Activated CD4-positive, alpha-beta T cell treated with anti-CD3 and anti-CD28 coated beads, Interleukin-2, Interleukin-6, amounts not matched to agents 100 ng/mL and 50 ng/mL, durations not matched to agents 16 hours and 8 hours (primary cell): ENCODE results near the gene MYO18B.
"Not testable (repeated sequence)": the region's sequence is repeated elsewhere in the genome, so short reads cannot be mapped to it uniquely, and the experiment has no call there.

Source experiments
- DNase-seq: peaks from one replicate; pipeline ENCODE4 v3.0.0-alpha.2; 2020

MYO18B gene

DNA sequence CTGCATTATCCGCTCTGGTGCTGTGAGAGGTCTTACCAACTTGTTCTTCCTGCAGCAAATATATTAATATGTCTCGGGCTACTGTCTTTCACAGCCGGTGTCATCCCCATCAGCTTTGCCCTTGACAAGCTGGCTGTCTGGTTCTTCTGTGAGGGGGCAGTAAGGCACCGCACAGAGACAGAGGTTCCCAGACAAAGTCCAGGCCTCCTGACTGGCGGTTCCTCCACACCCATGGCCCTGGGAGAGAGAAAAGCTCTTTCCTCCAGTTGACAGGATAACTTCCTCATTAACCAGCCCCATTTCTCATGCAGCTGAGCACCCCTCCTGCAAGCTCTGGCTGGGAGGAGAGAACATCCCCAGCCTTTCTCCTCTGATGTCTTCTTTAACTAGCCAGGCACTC lies 214.8 kb downstream of the MYO18B start:
- DNase-seq: no peak

DNA sequence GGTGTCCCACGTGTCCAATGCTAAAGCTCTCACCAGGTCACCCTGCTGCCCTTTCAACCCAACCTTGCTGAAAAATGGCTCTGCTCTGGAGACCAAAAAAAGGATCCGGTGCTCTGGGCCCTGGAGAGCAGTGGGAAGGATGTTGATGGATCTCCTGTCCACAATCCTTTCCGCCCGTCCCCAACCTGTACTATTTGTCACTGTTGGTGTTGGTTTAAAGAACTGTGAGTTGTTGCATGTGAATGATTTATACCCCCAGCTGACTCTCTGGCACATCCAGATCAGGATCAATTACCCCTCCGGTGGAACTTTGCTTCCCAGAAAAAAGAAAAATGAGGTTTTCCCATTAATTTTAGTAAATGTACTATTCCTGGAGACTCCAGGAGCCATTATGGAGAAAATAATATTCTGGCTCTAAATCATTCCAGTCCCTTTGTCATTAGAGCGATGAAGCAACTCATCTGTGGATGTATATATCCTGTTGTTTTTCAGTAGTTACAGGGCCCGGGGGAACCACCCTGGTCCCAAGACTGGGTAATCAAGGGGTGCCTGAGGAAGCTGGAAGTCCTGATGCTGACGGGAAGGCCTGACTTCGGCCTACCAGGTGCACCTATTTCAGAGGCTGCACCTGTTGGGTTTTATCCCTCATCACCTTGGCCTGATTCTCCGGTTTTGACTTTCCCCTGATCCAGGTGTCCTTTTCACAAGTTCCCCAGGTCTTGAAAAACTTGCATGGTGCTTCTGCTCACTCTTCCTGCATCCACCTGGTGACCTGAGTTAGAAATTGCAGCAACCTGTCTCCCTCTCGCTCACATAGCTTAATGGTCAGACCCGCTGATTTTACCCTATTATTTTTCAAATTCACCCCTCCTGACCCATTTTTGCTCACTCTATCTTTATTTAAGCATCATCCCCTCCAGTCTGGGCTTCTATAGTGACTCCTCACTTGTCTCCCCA lies 218.1 kb downstream of the MYO18B start:
- no peak for DNase-seq

DNA sequence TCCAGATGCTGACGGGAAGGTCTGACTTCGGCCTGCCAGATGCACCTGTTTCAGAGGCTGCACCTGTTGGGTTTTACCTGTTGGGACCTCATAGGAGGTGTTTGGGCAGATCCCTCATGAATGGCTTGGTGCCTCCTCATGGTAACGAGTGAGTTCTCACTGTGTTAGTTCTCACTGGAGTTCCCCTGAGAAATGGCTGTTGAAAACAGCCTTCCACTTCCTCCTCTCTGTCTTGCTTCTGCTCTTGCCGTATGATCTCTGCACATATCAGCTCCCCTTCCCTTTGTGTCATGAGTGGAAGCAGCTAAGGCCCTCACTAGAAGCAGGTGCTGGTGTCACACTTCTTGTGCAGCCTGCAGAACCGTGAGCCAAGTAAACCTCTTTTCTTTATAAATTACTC lies 219.7 kb downstream of the MYO18B start:
- no peak for DNase-seq

DNA sequence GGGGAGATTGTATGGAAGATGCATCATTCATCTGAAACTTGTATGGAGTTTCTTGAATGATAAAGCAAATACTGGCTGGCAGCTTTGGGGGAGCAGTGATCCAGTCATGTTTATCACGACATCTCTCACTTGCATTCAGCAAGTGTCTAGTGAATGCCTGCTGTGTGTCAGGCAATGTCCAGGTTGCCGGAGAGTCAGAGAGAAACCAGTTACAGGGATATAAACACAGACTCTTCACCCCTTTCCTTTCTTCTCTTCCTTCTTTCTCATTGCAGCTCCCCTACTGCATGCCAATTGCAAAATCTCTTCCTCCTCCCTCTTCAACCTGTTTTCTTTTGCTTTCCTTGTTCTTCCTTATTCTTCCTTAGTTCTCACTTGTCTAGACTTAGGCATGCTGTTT lies 220.7 kb downstream of the MYO18B start:
- DNase-seq: no peak

DNA sequence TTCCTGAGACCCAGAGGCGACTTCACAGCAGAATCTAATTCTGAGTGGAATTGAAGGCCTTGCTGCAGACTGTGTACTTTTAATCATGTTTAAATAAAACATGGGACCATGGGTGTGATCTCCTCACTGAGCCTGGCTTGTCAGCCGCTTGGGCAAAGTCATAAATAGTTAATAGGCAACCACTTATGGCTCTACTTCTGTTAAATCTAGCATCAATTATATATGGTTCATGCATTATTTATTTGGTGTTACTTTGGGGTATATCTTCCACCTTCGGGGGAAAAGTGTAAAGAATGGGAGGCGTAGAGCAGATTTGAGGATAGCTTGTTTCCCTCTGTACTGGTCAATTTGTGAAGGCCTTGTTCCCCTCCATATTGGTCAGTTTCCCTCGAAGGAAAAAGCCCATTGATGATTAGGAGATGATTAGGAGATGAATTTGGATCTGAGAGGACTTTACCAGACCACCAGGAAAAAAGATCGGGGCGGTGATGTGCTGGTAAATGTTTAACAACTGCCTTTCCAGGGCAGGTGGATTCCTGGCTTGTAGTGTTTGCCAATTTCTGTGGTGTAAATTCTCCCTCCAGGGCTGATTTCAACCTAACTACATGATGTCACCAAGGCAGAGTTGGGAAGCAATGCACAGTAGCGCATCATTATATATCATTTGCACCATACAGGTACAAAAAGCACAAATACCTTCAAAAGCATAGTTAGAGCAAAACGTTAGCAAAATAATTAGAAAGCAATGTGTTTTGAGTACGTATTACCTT lies 223.2 kb downstream of the MYO18B start:
- no peak for DNase-seq

DNA sequence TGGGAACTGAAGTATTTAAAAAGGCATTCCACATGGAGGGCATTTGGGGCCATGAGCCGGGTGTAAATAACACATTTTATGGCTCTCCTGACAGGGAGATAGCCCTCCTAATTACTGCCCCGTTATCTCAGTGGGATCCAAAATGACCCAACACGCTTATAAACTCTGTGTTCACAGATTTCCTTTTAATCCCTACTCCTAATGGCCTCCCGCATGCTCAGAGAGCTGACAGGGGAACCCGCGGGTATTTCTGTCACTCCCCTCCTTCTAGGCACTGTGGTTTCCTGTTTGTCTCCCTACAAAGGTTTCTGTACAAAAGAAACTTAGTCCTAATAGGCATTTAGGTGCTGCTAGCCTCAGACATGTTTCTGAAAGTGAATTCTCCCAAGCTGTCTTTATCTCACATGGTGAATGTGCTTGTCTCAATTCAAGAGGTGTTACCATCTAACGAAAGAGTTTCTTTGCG lies 224.5 kb downstream of the MYO18B start:
- no peak for DNase-seq

DNA sequence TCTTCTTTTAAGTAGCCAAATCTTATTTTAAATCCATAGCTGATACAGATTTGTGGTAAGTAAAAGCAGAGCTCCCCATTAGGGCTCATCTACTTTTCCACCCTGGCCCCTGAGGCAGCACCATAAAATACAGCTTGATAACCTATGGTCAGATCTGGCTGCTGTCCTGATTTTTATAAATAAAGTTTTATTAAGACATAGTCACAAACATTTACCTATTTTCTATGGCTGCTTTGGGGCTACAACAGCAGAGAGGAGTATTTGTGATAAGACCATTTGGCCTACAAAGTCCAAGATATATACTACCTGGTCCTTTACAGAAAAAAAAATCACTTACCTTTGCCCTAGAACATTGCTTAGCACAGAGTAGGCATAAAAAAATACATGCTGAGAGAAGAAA lies 227.3 kb downstream of the MYO18B start:
- no peak for DNase-seq

DNA sequence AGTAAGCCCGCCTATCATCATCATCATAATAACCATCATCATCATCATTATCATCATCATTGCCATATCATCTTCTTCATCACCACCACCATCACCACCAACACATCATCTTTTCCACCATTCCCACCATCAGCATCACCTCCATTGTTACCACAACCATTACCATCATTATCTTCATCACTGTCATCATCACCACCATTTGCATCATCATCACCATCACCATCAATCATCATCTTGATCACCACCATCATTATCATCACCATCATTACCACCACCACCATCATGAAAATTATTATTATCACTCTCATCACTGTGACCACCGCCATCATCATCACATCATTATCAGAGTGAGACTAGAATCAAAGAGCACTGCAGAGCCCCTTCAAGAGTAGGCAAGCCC lies 227.9 kb downstream of the MYO18B start:
- DNase-seq: no peak

DNA sequence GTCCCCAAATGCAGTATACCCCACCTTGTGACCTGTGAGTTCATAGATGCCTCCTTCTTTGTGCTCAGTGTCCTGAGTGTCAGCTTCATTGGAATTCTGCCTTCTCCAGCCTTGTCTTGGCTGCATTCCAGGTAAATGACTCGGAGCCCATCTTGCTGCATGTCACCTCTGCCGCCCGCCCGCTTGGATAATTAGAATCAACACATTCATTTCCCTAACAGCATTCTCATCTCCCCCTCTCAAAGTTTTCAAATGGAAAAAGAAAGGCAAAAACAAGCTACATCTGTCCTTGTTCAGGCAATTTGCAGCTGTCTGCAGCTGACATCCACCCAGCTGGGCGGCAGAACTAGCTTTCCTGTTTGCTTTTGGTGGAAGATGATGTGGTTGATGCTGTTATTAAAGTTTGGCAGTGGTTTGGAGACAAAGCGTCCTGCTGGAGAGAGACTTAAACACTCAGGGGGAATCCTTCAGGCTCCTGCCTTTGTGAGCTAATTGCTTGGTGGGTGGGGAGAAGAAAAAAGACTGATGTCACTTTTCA lies 228.5 kb downstream of the MYO18B start:
- DNase-seq: no peak

DNA sequence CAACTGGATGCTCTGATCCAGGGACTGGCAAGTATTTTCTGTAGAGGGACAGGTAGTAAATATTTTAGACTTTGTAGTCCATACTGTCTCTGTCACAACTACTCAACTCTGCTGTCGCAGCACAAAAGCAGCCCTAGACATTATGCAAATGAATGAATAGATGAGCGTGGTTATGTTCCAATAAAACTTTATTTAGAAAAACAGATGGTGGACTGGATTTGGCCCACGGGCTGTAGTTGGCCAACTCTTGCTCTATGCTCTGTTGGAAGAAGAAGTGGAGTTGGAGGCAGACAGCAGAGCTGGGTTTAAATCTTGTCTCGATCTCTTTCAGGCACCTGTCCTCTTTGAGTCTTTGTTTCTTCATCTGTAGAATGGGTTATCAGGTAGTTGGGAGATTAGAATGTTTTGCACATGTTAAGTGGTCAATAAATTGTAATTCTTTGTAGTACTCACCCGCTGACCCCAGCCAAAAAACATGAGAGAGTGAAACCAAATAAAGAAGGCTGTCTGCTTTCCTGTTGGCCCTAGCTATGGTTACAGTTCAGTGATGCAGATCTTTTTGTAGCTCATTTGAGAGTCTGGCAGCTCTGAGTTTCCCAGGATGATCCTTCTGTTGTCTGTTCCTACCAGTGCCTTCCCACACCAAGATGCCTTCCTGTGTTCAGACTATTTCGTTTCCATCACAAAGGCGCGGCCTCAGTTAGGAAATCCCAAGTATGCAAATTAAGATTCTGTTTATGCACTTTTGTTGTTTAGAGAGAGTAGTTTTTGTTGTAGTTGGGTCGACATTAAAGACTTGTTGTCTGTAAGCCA lies 229.2 kb downstream of the MYO18B start:
- no peak for DNase-seq

DNA sequence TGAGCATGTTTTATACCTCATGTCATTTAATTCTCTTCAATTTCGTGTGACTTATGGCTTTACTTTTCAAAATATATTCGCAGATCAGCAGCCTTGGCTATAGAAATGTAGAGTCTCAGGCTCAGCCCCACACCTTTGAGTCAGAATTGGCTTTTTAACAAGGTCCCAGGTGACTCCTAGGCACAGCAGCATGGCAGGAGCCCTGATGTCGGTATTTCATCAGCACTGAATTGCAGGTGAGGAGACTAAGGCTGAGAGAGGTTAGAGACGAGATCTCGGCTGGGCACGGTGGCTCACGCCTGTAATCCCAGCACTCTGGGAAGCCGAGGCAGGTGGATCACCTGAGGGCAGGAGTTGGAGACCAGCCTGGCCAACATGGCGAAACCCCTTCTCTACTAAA lies 230.4 kb downstream of the MYO18B start:
- no peak for DNase-seq

DNA sequence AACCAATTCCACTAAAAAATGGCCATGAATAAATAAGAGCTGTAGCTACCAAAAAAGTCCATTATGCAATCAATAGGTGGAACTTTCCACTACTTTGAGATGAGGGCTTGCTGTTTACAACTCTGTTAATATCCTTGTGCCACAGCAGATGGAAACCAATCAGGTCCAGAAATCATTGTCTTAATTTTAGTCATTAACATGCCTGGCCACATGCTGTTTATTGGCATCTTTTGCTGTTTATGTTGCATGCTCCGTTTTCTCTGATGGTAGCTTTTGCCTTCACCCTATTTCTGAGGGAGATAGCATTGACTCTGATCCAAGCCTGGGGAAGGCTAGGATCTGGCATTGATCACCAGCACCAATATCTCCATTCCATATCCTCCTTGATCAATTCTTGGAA lies 234.4 kb downstream of the MYO18B start:
- no peak for DNase-seq

DNA sequence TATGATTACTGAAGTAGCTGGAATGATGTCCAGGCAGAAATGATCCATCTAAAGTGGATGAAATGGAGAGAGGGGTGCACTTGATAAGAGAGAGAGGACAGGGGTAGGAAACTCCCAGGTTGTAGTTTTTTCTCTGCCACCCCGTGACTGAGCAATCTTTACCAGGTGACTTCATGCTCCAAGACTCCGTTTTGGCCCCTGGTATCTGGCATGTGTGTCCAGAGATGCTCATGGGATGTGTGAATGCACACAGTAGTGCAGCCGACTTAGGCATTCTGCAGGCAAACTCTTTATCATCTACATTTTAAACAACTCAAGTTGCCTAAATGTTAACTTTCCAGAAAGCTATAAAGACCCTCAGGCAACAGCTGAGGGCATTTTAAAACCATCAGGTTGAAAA lies 238.0 kb downstream of the MYO18B start:
- no peak for DNase-seq

DNA sequence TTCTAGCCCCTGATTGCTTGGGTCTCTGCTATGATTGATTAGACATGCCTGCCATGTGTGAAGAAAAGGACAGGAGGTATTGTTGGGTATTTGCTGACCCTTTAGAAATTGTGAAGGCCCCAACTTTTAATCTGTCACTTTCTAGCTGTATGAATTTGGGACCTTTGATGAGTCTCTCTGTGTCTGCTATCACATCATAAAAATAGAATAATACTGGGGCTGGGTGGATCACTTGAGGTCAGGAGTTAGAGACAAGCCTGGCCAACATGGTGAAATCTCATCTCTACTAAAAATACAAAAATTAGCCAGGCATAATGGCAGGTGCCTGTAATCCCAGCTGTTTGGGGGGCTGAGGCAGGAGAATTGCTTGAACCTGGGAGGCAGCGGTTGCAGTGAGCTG lies 242.9 kb downstream of the MYO18B start:
- DNase-seq: not testable (repeated sequence)

DNA sequence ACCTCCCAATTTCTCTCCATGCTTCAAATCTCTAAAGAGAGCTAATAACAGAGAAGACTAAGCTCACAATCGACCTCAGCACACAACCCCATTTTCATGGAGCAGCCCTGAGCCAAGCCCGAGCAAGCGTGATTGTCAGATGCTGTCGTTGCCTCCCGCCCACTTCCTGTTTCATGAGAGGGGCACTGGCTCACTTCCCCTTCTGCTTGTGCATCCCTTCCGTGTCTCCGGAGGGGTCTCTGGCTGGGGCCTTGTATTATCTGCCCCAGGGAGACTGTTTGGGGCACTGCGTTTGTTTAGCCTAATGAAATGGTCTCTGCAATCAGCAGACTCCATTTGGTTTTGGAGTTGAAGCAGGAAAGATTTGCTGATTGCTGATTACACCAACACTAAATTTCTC lies 246.0 kb downstream of the MYO18B start:
- no peak for DNase-seq

DNA sequence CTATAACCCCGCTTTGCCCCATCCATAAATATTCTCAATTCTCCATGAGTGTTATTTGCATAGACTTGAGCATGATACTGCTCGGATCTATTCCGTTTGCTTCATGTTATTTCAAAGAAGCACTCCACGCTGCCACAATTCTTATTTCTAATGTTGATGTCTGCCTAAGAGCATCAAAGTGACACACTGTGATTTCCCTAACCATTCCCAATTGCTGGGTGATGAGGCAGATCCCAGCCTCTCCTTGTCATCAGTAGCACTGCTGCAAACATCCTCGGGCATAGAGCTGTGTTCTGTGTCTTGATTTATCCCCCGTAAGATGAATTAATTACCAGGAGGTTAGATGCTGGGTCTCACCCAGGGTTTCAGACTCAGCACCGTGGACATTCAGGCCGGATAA lies 249.0 kb downstream of the MYO18B start:
- no peak for DNase-seq

DNA sequence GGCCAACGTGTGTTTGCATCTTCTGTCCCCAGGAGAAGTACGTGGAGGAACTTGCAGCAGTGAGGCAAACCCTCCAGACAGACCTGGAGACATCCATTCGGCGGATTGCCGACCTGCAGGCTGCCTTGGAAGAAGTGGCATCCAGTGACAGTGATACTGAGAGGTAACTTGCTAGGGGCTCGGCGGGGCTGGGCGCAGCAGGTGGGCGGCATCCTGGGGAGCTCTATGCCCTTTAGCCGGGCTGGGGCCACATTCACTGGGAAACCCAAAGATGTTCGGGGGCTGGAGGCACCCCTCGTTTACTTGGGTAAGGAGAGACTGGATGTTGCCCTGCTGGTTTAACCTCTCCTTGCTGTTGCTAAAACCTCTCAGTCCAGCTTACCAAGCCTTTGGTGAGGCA lies 250.3 kb downstream of the MYO18B start:
- DNase-seq: no peak

DNA sequence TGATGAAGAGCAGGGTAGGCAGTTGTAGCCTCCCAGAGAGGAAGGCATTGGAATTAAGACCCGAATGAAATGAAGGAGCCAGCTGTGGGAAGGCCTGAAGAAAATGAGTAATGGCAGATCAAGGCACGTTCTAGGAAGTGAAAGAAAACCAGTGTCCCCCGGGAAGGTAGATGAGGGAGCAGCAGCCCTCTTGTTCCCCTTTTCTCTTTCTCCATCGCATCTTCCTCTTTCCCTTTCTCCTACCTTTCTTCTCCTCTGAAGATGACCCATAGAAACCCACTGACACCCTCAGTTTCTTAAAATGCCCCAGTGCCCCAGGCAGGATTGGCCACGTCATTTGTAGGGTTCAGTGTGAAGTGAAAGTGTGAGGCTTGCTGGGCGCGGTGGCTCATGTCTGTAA lies 254.7 kb downstream of the MYO18B start:
- DNase-seq: no peak

DNA sequence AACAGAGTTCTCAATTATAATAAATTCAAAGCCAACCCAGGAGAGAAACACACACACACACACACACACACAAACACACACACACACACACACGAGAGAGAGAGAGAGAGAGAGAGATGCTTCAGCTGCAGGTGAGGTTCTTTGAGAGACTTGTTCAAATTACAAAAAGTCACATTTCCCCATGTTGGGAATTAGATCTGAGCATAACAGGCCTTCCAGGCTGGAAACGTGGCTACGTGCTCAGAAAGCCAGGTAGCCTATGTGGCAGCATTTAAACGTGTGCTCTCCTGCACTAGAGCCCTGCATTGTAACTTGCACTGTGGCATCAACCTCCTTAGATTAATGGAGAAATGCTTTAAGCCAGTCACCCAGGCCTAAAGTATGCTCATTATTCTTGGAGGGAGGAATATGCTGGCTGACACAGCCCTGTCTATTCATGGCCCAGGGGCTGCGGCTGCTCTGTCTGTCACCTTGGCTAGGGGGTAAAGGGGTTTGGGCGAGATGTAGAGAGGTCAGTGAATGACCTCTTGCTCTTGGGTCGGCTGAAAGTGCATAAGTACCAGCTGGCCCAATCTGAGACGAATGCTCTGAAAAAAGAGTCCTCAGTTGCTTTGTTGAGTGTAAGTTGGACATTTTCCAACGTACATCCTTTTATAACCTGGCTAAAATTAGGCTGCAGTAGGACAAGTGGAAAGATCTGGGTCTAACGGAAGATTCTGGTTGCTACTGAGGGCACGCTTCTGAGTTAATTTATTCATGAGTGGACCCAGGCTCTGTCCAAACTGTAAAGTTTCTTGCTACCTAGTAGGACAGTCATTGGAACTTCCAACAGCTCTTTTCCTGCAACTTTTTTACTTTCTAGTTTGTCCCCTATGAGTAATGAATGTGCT lies 256.1 kb downstream of the MYO18B start:
- DNase-seq: no peak

DNA sequence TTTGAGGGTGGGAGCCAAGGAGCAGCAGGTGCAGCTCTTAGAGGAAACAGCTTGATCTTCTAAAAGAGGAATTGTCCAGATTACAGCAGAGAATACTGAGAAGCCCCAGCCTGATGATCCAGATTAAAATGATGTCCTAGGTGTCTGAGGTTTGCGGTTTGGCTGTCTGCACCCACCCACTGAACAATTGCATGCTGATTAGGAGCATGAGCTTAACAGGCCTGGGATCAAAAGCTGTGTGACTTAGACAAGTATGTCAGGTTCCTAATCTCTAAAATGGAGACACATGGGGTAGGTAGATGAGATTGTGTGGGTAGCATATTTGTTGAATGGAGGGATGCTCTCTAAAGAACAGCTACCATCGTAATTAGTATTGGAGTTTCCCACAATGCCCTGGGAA lies 260.5 kb downstream of the MYO18B start:
- DNase-seq: no peak

DNA sequence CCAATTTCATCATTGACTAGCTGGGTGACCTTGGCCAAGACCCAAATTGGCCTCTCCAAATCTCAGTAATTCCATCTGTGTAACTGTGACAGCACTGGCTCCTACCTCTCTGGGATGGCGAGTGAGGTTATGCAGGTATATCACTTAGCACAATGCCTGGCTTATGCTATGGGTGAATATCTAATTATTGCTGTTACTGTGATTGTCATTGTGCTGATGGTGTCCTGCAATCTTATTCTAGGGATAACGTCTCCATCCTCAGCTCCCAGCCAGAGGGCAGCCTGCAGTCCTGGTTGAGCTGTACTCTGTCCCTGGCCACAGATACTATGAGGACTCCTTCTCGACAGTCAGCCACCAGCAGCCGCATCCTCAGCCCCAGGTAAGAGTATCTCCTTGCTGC lies 262.5 kb downstream of the MYO18B start:
- DNase-seq: no peak

DNA sequence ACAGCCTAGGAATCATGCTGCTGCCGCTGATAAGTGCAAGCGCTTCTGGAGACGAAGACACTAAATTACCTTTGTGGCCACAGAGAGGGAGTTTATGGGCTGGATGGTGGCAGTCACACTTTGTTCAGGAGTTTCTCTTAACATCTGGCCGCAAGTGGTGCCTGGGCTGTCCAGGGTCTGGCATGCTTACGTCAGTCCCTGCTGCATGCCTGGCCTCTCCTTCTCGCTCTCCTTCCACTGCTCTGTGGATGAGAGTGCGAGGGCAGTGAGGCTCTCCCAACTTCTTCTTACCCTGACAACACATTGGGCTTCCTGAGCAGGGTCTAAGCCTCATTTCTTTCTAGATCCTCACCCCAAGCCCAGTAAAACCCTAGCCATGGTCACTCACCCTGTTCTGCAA lies 266.6 kb downstream of the MYO18B start:
- no peak for DNase-seq
